A549 treated with DMSO at 1 μM for 4 hours (cell line): ENCODE measurements around the gene GPR137B. TPM values are rescaled to one million over a fixed set of nuclear protein-coding genes. Genes with fewer than 3 reads are reported as not detected.

Experiments
- total RNA-seq: library from RNA; stranded (reverse); fragments of 200-300 nt; extraction: Qiagen RNA extraction; gene quantifications from 5 replicates; pipeline ENCODE4 v1.2.3, GENCODE V29; 2022; ENCODE audit warnings: low read depth

Gene GPR137B
- total RNA-seq: 13.8 to 19.9 TPM (median 18.6 TPM) in 5 replicates

GRCh38 chr1:236142253-236143103 lies at the start of gene GPR137B:
TSS of gene GPR137B (plus strand) at chr1:236142539. CDS start at chr1:236142623, 84 bp downstream.

Other genes starting within 250 kb of the GPR137B start
- gene NID1, start 77.4 kb upstream of the GPR137B start, total RNA-seq: 5.2 to 8.9 TPM (median 8.2 TPM) in 5 replicates
- gene ERO1B, start 139.4 kb downstream of the GPR137B start, total RNA-seq: 2.6 to 4.1 TPM (median 3.5 TPM) in 5 replicates